ENCODE data around the gene CCNF. TPM values are rescaled to one million over a fixed set of nuclear protein-coding genes. Genes with fewer than 3 reads are reported as not detected.

The CCNF gene
- total and polyA plus RNA-seq, 9 of the 15 experiments (the other 6 are each of a cell fraction or from before 2014, with no cell fraction given): 4.1 to 70.1 (median 29.5) TPM

GRCh38 chr16:2428784-2429033 is 538 bp upstream of the CCNF start (continued):
- TF ChIP-seq U2AF1 (optimal IDR thresholded peaks at IDR 0.05; ENCODE audit: low read depth, low read length) (peak; percentile 32), HDAC2 (IDR thresholded peaks at IDR 0.05) (peak; percentile 79; the same call in 1 of the 2 replicates), PML (IDR thresholded peaks at IDR 0.05; ENCODE audit: low read length) (0 out of 2 replicates have a peak, but pooled peaks have one; percentile 17), MCM5 (IDR thresholded peaks at IDR 0.05; ENCODE audit: low read depth) (no peak), JUN (IDR thresholded peaks at IDR 0.05; ENCODE audit: borderline replicate concordance, low read depth, low read length) (no peak; the same call in 1 of the 2 replicates), JUN (CRISPR knock-in tag; IDR thresholded peaks at IDR 0.05; ENCODE audit: borderline replicate concordance) (peak; percentile 12), CREB3L1 (IDR thresholded peaks at IDR 0.05; ENCODE audit: borderline replicate concordance, low read depth) (peak; percentile 90), HSF4 (CRISPR knock-in tag; IDR thresholded peaks at IDR 0.05; ENCODE audit: borderline replicate concordance) (0 out of 2 replicates have a peak, but pooled peaks have one; percentile 41), ZNF76 (CRISPR knock-in tag; IDR thresholded peaks at IDR 0.05; ENCODE audit: borderline replicate concordance) (peak; percentile 73; the same call in 1 of the 2 replicates), USF1 (CRISPR knock-in tag; IDR thresholded peaks at IDR 0.05) (peak; percentile 62; the same call in 1 of the 2 replicates), ERF (CRISPR knock-in tag; IDR thresholded peaks at IDR 0.05) (peak; percentile 36; the same call in 1 of the 2 replicates), TAF1 (IDR thresholded peaks at IDR 0.05; ENCODE audit: control insufficient read depth, extremely low read depth, insufficient read depth, low read length, severe bottlenecking) (peak; percentile 18), IRF1 (CRISPR knock-in tag; IDR thresholded peaks at IDR 0.05; ENCODE audit: borderline replicate concordance) (0 out of 2 replicates have a peak, but pooled peaks have one; percentile 41), ZNF12 (CRISPR knock-in tag; IDR thresholded peaks at IDR 0.05) (0 out of 2 replicates have a peak, but pooled peaks have one; percentile 16), CBX1 (IDR thresholded peaks at IDR 0.05; ENCODE audit: low read depth) (no peak)

All from K562 (cell line).